ENCODE data around the gene FERMT2. TPM values are rescaled to one million over a fixed set of nuclear protein-coding genes. Genes with fewer than 3 reads are reported as not detected.
"Not testable (repeated sequence)": the region's sequence is repeated elsewhere in the genome, so short reads cannot be mapped to it uniquely, and the experiment has no call there.

Gene FERMT2
- total and polyA plus RNA-seq, 5 donors from 2014 or later = 0.22 TPM; not detected in 4

DNA sequence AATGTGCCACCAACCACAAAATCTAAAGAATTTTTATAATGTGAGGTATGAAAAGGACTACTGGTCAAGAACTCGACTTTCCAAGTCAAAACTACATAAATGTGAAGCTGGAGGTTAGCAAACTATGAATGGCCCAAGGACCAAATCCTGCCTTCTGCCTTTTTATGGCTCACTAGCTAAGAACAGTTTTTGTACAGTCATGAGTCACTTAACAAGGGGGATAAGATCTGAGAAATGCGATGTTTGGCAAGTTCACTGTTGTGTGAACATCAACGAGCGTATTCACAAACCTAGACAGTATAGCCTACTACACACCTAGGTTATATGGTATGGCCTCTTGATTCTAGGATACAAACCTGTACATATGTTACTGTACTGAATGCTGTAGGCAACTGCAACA, 28.2 kb downstream of the FERMT2 start:
- H3K4me1 ChIP-seq (ENCODE audit: control insufficient read depth, insufficient read depth, low read length, poor library complexity, severe bottlenecking) = peaks cover 18% of the 10 kb centered on the region
- H3K4me3 ChIP-seq (ENCODE audit: low read depth, low read length) = no peak overlapping the region
- Mint-ChIP-seq H3K4me1 (peaks cover 11 to 25% (median 17%) of the 10 kb centered on the region in 4 donors), H3K27me3 (no peaks in the 10 kb centered on the region), H3K4me3 (no peak overlapping the region), H3K27ac (no peak overlapping the region), H3K36me3 (no peaks in the 10 kb centered on the region), H3K9me3 (no peaks in the 10 kb centered on the region)
- no peak for ATAC-seq (ENCODE audit: low read depth in 2 of 2)
- H3K27me3 ChIP-seq (ENCODE audit: control insufficient read depth, insufficient read depth, low read length) = no peaks in the 10 kb centered on the region
- no peak for DNase-seq
- H3K36me3 ChIP-seq (ENCODE audit: control insufficient read depth, insufficient read depth, low read length) = no peaks in the 10 kb centered on the region
- H3K9me3 ChIP-seq (ENCODE audit: control insufficient read depth in 2 of 2, low read length in 2 of 2) = no peaks in the 10 kb centered on the region
- no peak overlapping the region for H3K27ac ChIP-seq (ENCODE audit: insufficient read depth, low read length, poor library complexity, severe bottlenecking)

DNA sequence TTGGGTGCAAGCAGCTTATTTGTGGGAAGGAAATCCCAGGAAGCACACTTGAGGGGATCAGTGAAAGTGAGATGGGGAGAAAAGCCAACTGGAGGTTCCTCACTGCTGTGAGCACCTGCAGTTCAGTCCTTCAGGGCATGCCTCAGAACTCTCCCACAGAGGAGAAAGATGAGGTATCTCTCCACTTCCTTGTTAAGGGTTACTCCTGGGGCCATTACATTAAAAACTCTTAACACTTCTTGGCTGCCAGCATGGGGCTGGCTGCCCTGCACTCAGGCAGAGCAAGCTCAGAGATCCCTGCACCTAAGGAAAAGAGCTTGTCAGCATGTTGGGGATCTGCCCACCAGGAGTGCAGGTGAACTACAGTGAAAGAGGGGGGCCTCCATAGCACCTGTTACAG, 28.8 kb downstream of the FERMT2 start:
- H3K27me3 Mint-ChIP-seq = no peaks in the 10 kb centered on the region

GRCh38 chr14:52920411-52920810, 30.4 kb downstream of the FERMT2 start:
- H3K4me3 Mint-ChIP-seq; H3K27ac ChIP-seq (ENCODE audit: insufficient read depth, low read length, poor library complexity, severe bottlenecking): not testable (repeated sequence)
- H3K27ac Mint-ChIP-seq = peak overlapping the region in 1 of 3 donors; percentile 86

More for the DNA sequence above, 28.8 kb downstream of the FERMT2 start:
- no peaks in the 10 kb centered on the region for H3K36me3 Mint-ChIP-seq
- Histone ChIP-seq H3K9me3 (ENCODE audit: control insufficient read depth in 2 of 2, low read length in 2 of 2) (no peaks in the 10 kb centered on the region), H3K4me3 (ENCODE audit: low read depth, low read length) (no peak overlapping the region), H3K4me1 (ENCODE audit: control insufficient read depth, insufficient read depth, low read length, poor library complexity, severe bottlenecking) (peaks cover 21% of the 10 kb centered on the region), H3K27ac (ENCODE audit: insufficient read depth, low read length, poor library complexity, severe bottlenecking) (no peak overlapping the region), H3K36me3 (ENCODE audit: control insufficient read depth, insufficient read depth, low read length) (no peaks in the 10 kb centered on the region), H3K27me3 (ENCODE audit: control insufficient read depth, insufficient read depth, low read length) (no peaks in the 10 kb centered on the region)
- H3K9me3 Mint-ChIP-seq = no peaks in the 10 kb centered on the region
- DNase-seq (no peak), ATAC-seq (ENCODE audit: low read depth in 2 of 2) (no peak)
- H3K4me3 Mint-ChIP-seq = no peak overlapping the region
- H3K27ac Mint-ChIP-seq = peak overlapping the region in 1 of 3 donors; percentile 77
- peaks cover 14 to 28% (median 22%) of the 10 kb centered on the region in 4 donors for H3K4me1 Mint-ChIP-seq

GRCh38 chr14:52919971-52920370, 30.9 kb downstream of the FERMT2 start:
- no peaks in the 10 kb centered on the region for H3K27me3 ChIP-seq (ENCODE audit: control insufficient read depth, insufficient read depth, low read length)
- Mint-ChIP-seq H3K9me3 (no peaks in the 10 kb centered on the region), H3K4me3 (no peak overlapping the region), H3K36me3 (no peaks in the 10 kb centered on the region), H3K27me3 (no peaks in the 10 kb centered on the region), H3K4me1 (peaks cover 17 to 32% (median 26%) of the 10 kb centered on the region in 4 donors), H3K27ac (peak overlapping the region in 1 of 3 donors; percentile 86)
- no peak for ATAC-seq (ENCODE audit: low read depth in 2 of 2)
- H3K27ac ChIP-seq (ENCODE audit: insufficient read depth, low read length, poor library complexity, severe bottlenecking) = peak overlapping the region; percentile 82
- H3K4me3 ChIP-seq (ENCODE audit: low read depth, low read length) = no peak overlapping the region
- no peaks in the 10 kb centered on the region for H3K9me3 ChIP-seq (ENCODE audit: control insufficient read depth in 2 of 2, low read length in 2 of 2)
- H3K4me1 ChIP-seq (ENCODE audit: control insufficient read depth, insufficient read depth, low read length, poor library complexity, severe bottlenecking) = peaks cover 21% of the 10 kb centered on the region
- no peaks in the 10 kb centered on the region for H3K36me3 ChIP-seq (ENCODE audit: control insufficient read depth, insufficient read depth, low read length)
- DNase-seq = no peak

More at GRCh38 chr14:52920411-52920810, 30.4 kb downstream of the FERMT2 start:
- not testable (repeated sequence) for H3K9me3 ChIP-seq (ENCODE audit: control insufficient read depth in 2 of 2, low read length in 2 of 2); H3K9me3 Mint-ChIP-seq; ATAC-seq (ENCODE audit: low read depth in 2 of 2); H3K36me3 ChIP-seq (ENCODE audit: control insufficient read depth, insufficient read depth, low read length); H3K27me3 ChIP-seq (ENCODE audit: control insufficient read depth, insufficient read depth, low read length); H3K36me3 Mint-ChIP-seq; H3K27me3 Mint-ChIP-seq; H3K4me3 ChIP-seq (ENCODE audit: low read depth, low read length); DNase-seq
- H3K4me1 Mint-ChIP-seq = peaks cover 17 to 30% (median 24%) of the 10 kb centered on the region in 4 donors
- peaks cover 21% of the 10 kb centered on the region for H3K4me1 ChIP-seq (ENCODE audit: control insufficient read depth, insufficient read depth, low read length, poor library complexity, severe bottlenecking)

GRCh38 chr14:52918486-52918885, 32.4 kb downstream of the FERMT2 start:
- DNase-seq = peak; percentile 1 to 88 (median 79)
- ATAC-seq (ENCODE audit: low read depth in 2 of 2) = peak; percentile 100
- Mint-ChIP-seq H3K4me3 (peak overlapping the region in 1 of 4 donors; percentile 53), H3K27me3 (no peaks in the 10 kb centered on the region), H3K4me1 (peaks cover 17 to 33% (median 26%) of the 10 kb centered on the region in 4 donors), H3K36me3 (no peaks in the 10 kb centered on the region), H3K9me3 (peaks cover 0 to 1% (median 0%) of the 10 kb centered on the region in 7 donors), H3K27ac (peak overlapping the region; percentile 45 to 86 (median 86))
- Histone ChIP-seq H3K4me1 (ENCODE audit: control insufficient read depth, insufficient read depth, low read length, poor library complexity, severe bottlenecking) (peaks cover 21% of the 10 kb centered on the region), H3K4me3 (ENCODE audit: low read depth, low read length) (peak overlapping the region; percentile 5), H3K9me3 (ENCODE audit: control insufficient read depth in 2 of 2, low read length in 2 of 2) (no peaks in the 10 kb centered on the region), H3K36me3 (ENCODE audit: control insufficient read depth, insufficient read depth, low read length) (no peaks in the 10 kb centered on the region), H3K27ac (ENCODE audit: insufficient read depth, low read length, poor library complexity, severe bottlenecking) (peak overlapping the region; percentile 82), H3K27me3 (ENCODE audit: control insufficient read depth, insufficient read depth, low read length) (no peaks in the 10 kb centered on the region)

DNA sequence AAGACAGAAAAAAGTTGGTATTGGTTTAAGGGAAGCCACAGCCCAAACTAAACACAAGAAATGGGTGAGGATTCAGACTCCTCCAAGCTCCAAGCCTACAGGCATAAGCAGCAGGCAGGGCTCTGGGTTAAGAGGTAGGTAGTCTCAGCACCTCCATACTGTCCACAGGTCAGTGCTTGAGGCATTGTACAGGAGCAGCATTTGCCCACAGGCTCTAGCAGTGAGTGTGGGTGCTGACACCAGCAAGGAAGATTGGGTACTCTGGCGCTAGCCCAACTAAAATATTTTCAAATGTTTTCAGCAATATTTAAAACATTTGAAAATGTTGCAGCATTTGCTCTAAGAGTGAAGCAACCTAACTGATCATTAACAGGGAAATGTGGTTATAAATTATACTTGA, 33.1 kb downstream of the FERMT2 start:
- Histone ChIP-seq H3K4me3 (ENCODE audit: low read depth, low read length) (no peak overlapping the region), H3K36me3 (ENCODE audit: control insufficient read depth, insufficient read depth, low read length) (no peaks in the 10 kb centered on the region), H3K4me1 (ENCODE audit: control insufficient read depth, insufficient read depth, low read length, poor library complexity, severe bottlenecking) (peaks cover 21% of the 10 kb centered on the region), H3K27me3 (ENCODE audit: control insufficient read depth, insufficient read depth, low read length) (no peaks in the 10 kb centered on the region), H3K27ac (ENCODE audit: insufficient read depth, low read length, poor library complexity, severe bottlenecking) (peak overlapping the region; percentile 82), H3K9me3 (ENCODE audit: control insufficient read depth in 2 of 2, low read length in 2 of 2) (no peaks in the 10 kb centered on the region)
- no peak for ATAC-seq (ENCODE audit: low read depth in 2 of 2)
- no peak for DNase-seq
- Mint-ChIP-seq H3K4me1 (peaks cover 17 to 33% (median 28%) of the 10 kb centered on the region in 4 donors), H3K27me3 (no peaks in the 10 kb centered on the region), H3K9me3 (peaks cover 0 to 6% (median 0%) of the 10 kb centered on the region in 7 donors), H3K36me3 (no peaks in the 10 kb centered on the region), H3K27ac (peak overlapping the region; percentile 43 to 96 (median 86)), H3K4me3 (peak overlapping the region in 1 of 4 donors; percentile 60)

DNA sequence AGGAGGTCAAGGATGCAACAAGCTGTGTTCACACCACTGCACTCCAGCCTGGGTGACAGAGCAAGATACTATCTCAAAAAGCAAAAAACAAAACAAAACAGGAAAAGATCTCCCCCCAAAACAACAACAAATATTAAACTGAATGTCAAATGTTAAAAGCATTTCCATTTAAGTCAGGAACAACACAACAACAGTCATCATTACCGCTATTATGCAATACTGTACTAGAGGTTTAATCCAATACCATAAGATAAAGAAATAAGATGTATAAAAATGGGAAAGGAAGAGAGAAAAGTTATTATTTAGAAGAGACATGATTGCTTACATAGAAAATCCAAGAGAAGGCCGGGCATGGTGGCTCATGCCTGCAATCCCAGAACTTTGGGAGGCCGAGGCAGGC, 36.6 kb downstream of the FERMT2 start:
- DNase-seq (no peak), ATAC-seq (ENCODE audit: low read depth in 2 of 2) (no peak)
- H3K36me3 Mint-ChIP-seq = no peaks in the 10 kb centered on the region
- Histone ChIP-seq H3K27me3 (ENCODE audit: control insufficient read depth, insufficient read depth, low read length) (no peaks in the 10 kb centered on the region), H3K36me3 (ENCODE audit: control insufficient read depth, insufficient read depth, low read length) (no peaks in the 10 kb centered on the region), H3K27ac (ENCODE audit: insufficient read depth, low read length, poor library complexity, severe bottlenecking) (no peak overlapping the region), H3K4me3 (ENCODE audit: low read depth, low read length) (no peak overlapping the region), H3K4me1 (ENCODE audit: control insufficient read depth, insufficient read depth, low read length, poor library complexity, severe bottlenecking) (peaks cover 19% of the 10 kb centered on the region), H3K9me3 (ENCODE audit: control insufficient read depth in 2 of 2, low read length in 2 of 2) (no peaks in the 10 kb centered on the region)
- H3K27ac Mint-ChIP-seq = no peak overlapping the region
- peaks cover 0 to 6% (median 0%) of the 10 kb centered on the region in 7 donors for H3K9me3 Mint-ChIP-seq
- peaks cover 13 to 25% (median 23%) of the 10 kb centered on the region in 4 donors for H3K4me1 Mint-ChIP-seq
- H3K27me3 Mint-ChIP-seq = no peaks in the 10 kb centered on the region
- H3K4me3 Mint-ChIP-seq = no peak overlapping the region

DNA sequence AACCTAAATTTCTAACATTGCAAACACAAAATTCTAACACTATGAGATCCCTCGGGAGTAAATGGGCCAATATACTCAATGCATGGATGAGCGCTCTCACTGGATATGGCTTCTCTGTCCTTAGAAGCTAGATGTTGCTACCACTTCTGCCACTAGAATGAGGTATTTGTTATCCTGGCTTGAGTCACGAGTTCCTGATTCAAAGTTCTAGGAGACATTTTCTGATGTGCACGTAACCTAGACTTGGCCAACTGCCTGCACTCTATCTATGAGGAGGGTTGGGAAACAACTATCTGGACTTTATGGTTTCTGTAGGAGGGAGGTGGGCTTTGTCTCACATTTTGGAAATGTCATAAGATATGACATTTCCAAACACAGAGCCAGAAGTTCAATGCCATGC, 37.6 kb downstream of the FERMT2 start:
- peaks cover 0 to 6% (median 0%) of the 10 kb centered on the region in 7 donors for H3K9me3 Mint-ChIP-seq
- peaks cover 11 to 18% (median 13%) of the 10 kb centered on the region in 4 donors for H3K4me1 Mint-ChIP-seq
- no peaks in the 10 kb centered on the region for H3K36me3 Mint-ChIP-seq
- ATAC-seq (ENCODE audit: low read depth in 2 of 2) (no peak), DNase-seq (no peak)
- H3K27me3 Mint-ChIP-seq = peaks cover 5% of the 10 kb centered on the region
- H3K4me3 Mint-ChIP-seq = no peak overlapping the region
- no peak overlapping the region for H3K27ac ChIP-seq (ENCODE audit: insufficient read depth, low read length, poor library complexity, severe bottlenecking)
- no peaks in the 10 kb centered on the region for H3K36me3 ChIP-seq (ENCODE audit: control insufficient read depth, insufficient read depth, low read length)
- H3K27me3 ChIP-seq (ENCODE audit: control insufficient read depth, insufficient read depth, low read length) = no peaks in the 10 kb centered on the region
- peaks cover 9% of the 10 kb centered on the region for H3K4me1 ChIP-seq (ENCODE audit: control insufficient read depth, insufficient read depth, low read length, poor library complexity, severe bottlenecking)
- no peak overlapping the region for H3K4me3 ChIP-seq (ENCODE audit: low read depth, low read length)
- no peaks in the 10 kb centered on the region for H3K9me3 ChIP-seq (ENCODE audit: control insufficient read depth in 2 of 2, low read length in 2 of 2)
- H3K27ac Mint-ChIP-seq = peak overlapping the region in 1 of 3 donors; percentile 3

Data from CD4-positive, CD25-positive, alpha-beta regulatory T cell (primary cell).